ENCODE measurements around the gene DLST.

DLST gene

GRCh38 chr14:74906925-74907521, 25.3 kb downstream of the DLST start:
- no peak overlapping the region for H3K4me3 ChIP-seq (ENCODE audit: low read depth, low read length, poor library complexity, severe bottlenecking)

GRCh38 chr14:74907744-74908143, 26.0 kb downstream of the DLST start:
- Histone ChIP-seq H2AFZ (ENCODE audit: low read length) (no peak overlapping the region), H3K4me3 (ENCODE audit: low read depth, low read length, poor library complexity, severe bottlenecking) (no peak overlapping the region), H3F3A (ENCODE audit: insufficient read depth, low read length) (no peaks in the 10 kb centered on the region), H3K9me2 (ENCODE audit: low read depth, low read length) (no peaks in the 10 kb centered on the region), H3K36me3 (ENCODE audit: insufficient read depth, low read length) (peaks cover 29% of the 10 kb centered on the region), H3K4me1 (ENCODE audit: insufficient read depth, low read length, severe bottlenecking) (no peaks in the 10 kb centered on the region), H3K4me2 (ENCODE audit: low read length) (no peak overlapping the region), H4K20me1 (ENCODE audit: insufficient read depth, low read length) (no peaks in the 10 kb centered on the region), H3K9me3 (ENCODE audit: low read length) (no peaks in the 10 kb centered on the region), H3K9ac (ENCODE audit: low read length) (no peak overlapping the region), H3K27me3 (ENCODE audit: insufficient read depth, low read length) (no peaks in the 10 kb centered on the region; the same call in 1 of the 2 replicates), H3K79me2 (ENCODE audit: insufficient read depth, low read length) (no peaks in the 10 kb centered on the region), H3K27ac (ENCODE audit: low read depth, low read length, poor library complexity, severe bottlenecking) (no peak overlapping the region)
- TF ChIP-seq CTCF (IDR thresholded peaks at IDR 0.05; ENCODE audit: low read length): no peak
- TF ChIP-seq EZH2 (IDR thresholded peaks at IDR 0.05; ENCODE audit: borderline replicate concordance, low read length): no peak

More at GRCh38 chr14:74906925-74907521, 25.3 kb downstream of the DLST start:
- H2AFZ ChIP-seq (ENCODE audit: low read length): no peak overlapping the region
- H3K27me3 ChIP-seq (ENCODE audit: insufficient read depth, low read length): no peaks in the 10 kb centered on the region; the same call in 1 of the 2 replicates
- no peaks in the 10 kb centered on the region for H3K4me1 ChIP-seq (ENCODE audit: insufficient read depth, low read length, severe bottlenecking)
- no peaks in the 10 kb centered on the region for H4K20me1 ChIP-seq (ENCODE audit: insufficient read depth, low read length)
- no peaks in the 10 kb centered on the region for H3K9me3 ChIP-seq (ENCODE audit: low read length)
- peak; percentile 36; the same call in 1 of the 2 replicates for TF ChIP-seq CTCF (IDR thresholded peaks at IDR 0.05; ENCODE audit: low read length)
- TF ChIP-seq EZH2 (IDR thresholded peaks at IDR 0.05; ENCODE audit: borderline replicate concordance, low read length): no peak
- H3F3A ChIP-seq (ENCODE audit: insufficient read depth, low read length): no peaks in the 10 kb centered on the region
- peaks cover 36% of the 10 kb centered on the region for H3K36me3 ChIP-seq (ENCODE audit: insufficient read depth, low read length)
- H3K27ac ChIP-seq (ENCODE audit: low read depth, low read length, poor library complexity, severe bottlenecking): no peak overlapping the region
- no peak overlapping the region for H3K9ac ChIP-seq (ENCODE audit: low read length)
- H3K79me2 ChIP-seq (ENCODE audit: insufficient read depth, low read length): no peaks in the 10 kb centered on the region
- no peak overlapping the region for H3K4me2 ChIP-seq (ENCODE audit: low read length)
- no peaks in the 10 kb centered on the region for H3K9me2 ChIP-seq (ENCODE audit: low read depth, low read length)

GRCh38 chr14:74908861-74909341, 27.2 kb downstream of the DLST start:
- H3K27me3 ChIP-seq (ENCODE audit: insufficient read depth, low read length): no peaks in the 10 kb centered on the region; the same call in 1 of the 2 replicates
- no peaks in the 10 kb centered on the region for H3K4me1 ChIP-seq (ENCODE audit: insufficient read depth, low read length, severe bottlenecking)
- no peaks in the 10 kb centered on the region for H4K20me1 ChIP-seq (ENCODE audit: insufficient read depth, low read length)
- no peak overlapping the region for H3K27ac ChIP-seq (ENCODE audit: low read depth, low read length, poor library complexity, severe bottlenecking)
- H3K79me2 ChIP-seq (ENCODE audit: insufficient read depth, low read length): no peaks in the 10 kb centered on the region
- no peaks in the 10 kb centered on the region for H3F3A ChIP-seq (ENCODE audit: insufficient read depth, low read length)
- H3K36me3 ChIP-seq (ENCODE audit: insufficient read depth, low read length): peaks cover 18% of the 10 kb centered on the region; the same call in 1 of the 2 replicates
- no peak overlapping the region for H3K9ac ChIP-seq (ENCODE audit: low read length)
- no peak overlapping the region for H3K4me3 ChIP-seq (ENCODE audit: low read depth, low read length, poor library complexity, severe bottlenecking)
- no peaks in the 10 kb centered on the region for H3K9me2 ChIP-seq (ENCODE audit: low read depth, low read length)
- no peak overlapping the region for H2AFZ ChIP-seq (ENCODE audit: low read length)
- no peak overlapping the region for H3K4me2 ChIP-seq (ENCODE audit: low read length)
- H3K9me3 ChIP-seq (ENCODE audit: low read length): no peaks in the 10 kb centered on the region
- no peak for TF ChIP-seq CTCF (IDR thresholded peaks at IDR 0.05; ENCODE audit: low read length)
- TF ChIP-seq EZH2 (IDR thresholded peaks at IDR 0.05; ENCODE audit: borderline replicate concordance, low read length): no peak

Measured in OCI-LY1 (cell line).